ENCODE measurements around the gene MRGPRD.

DNA sequence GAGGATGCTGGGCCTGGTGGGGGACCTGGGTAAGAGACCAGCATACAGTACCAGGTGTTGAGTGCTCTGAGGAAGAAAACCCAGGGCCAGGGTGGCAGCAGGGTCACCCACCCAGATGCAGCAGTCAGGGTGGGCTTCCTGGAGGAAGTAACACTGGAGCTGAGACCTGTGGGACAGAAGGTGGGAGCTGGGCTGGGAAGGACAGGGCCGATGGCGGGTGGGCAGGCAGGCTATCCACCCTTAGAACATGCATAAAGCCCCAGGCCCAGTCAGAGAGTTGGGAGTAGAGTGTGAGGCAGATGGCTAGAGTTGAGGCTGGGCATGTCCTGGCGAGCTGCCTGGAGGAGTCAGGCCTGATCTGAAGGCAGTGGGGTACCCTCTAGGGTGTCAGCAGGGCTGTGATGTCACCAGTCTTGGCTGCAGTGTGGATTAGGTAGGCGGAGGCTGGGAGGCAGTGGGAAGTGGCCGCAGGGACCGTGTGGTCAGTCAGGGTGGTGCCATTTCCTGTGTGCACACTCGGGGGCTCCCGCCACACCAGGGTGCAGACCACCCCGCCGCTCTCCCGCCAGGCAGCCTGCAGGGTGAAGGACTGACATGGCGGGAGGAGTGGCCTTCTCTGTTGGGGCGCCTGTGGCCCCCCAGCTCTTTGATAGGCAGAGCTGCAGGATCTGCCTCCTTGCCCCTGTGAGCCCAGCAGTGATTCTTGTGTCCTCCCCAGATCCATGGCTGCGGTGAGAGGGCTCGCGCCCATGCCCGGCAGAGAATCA lies 41.8 kb downstream of the MRGPRD start:
- TF ChIP-seq POLR2A (IDR thresholded peaks at IDR 0.05) = no peak
- TF ChIP-seq, protein P1, sequence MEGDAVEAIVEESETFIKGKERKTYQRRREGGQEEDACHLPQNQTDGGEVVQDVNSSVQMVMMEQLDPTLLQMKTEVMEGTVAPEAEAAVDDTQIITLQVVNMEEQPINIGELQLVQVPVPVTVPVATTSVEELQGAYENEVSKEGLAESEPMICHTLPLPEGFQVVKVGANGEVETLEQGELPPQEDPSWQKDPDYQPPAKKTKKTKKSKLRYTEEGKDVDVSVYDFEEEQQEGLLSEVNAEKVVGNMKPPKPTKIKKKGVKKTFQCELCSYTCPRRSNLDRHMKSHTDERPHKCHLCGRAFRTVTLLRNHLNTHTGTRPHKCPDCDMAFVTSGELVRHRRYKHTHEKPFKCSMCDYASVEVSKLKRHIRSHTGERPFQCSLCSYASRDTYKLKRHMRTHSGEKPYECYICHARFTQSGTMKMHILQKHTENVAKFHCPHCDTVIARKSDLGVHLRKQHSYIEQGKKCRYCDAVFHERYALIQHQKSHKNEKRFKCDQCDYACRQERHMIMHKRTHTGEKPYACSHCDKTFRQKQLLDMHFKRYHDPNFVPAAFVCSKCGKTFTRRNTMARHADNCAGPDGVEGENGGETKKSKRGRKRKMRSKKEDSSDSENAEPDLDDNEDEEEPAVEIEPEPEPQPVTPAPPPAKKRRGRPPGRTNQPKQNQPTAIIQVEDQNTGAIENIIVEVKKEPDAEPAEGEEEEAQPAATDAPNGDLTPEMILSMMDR (IDR thresholded peaks at IDR 0.05) = no peak
